AG04450 (cell line): ENCODE data around the gene MAPRE3. TPM values are rescaled to one million over a fixed set of nuclear protein-coding genes. Genes with fewer than 3 reads are reported as not detected.

ENCODE experiments used
- CTCF ChIA-PET: fragments of 300-600, 350-600 bp; formaldehyde crosslinking; extraction: SDS; loops from one replicate; lab custom pipeline; 2022; ENCODE audit warnings: antibody characterized with exemption, inconsistent platforms; lab: Charles Lee
- POLR2A ChIA-PET: fragments of 350-600 bp; formaldehyde crosslinking; extraction: SDS; loops from one replicate; lab custom pipeline; 2021; ENCODE audit warnings: antibody characterized with exemption, inconsistent platforms; lab: Yijun Ruan, JAX
- DNase-seq: peaks from one replicate; pipeline ENCODE4 v3.0.0-alpha.2; 2011; ENCODE audit warnings: low read depth, low spot score
- H3K27ac ChIP-seq: one replicate; pipeline ENCODE4 v1.5.1; 2012; ENCODE audit warnings: low read depth, low read length, control low read depth
- H3K27me3 ChIP-seq: one replicate; pipeline ENCODE4 v1.6.0; 2012; ENCODE audit warnings: low read length; ENCODE audit not compliant: control insufficient read depth, insufficient read depth
- H3K4me3 ChIP-seq: 2 replicates; pipeline ENCODE4 v1.5.1; 2011; ENCODE audit warnings: mild to moderate bottlenecking, low read depth, low read length, control low read depth
- H3K9me3 ChIP-seq: 2 replicates; pipeline ENCODE4 v1.5.1; 2012; ENCODE audit warnings: low read length; ENCODE audit not compliant: control insufficient read depth, insufficient read depth
- polyA plus RNA-seq: library from polyadenylated mRNA; depleted of rRNA; stranded (reverse); fragments of >200 nt; gene quantifications from 2 replicates; pipeline ENCODE4 v1.2.3, GENCODE V29; 2011
- TF ChIP-seq, protein P1 (sequence below): IDR thresholded peaks from 2 replicates; pipeline ENCODE4 v1.5.1; 2011; ENCODE audit warnings: low read depth, low read length, control low read depth, inconsistent platforms

The MAPRE3 gene
- polyA plus RNA-seq, 1 experiment, result 16.8 TPM

DNA sequence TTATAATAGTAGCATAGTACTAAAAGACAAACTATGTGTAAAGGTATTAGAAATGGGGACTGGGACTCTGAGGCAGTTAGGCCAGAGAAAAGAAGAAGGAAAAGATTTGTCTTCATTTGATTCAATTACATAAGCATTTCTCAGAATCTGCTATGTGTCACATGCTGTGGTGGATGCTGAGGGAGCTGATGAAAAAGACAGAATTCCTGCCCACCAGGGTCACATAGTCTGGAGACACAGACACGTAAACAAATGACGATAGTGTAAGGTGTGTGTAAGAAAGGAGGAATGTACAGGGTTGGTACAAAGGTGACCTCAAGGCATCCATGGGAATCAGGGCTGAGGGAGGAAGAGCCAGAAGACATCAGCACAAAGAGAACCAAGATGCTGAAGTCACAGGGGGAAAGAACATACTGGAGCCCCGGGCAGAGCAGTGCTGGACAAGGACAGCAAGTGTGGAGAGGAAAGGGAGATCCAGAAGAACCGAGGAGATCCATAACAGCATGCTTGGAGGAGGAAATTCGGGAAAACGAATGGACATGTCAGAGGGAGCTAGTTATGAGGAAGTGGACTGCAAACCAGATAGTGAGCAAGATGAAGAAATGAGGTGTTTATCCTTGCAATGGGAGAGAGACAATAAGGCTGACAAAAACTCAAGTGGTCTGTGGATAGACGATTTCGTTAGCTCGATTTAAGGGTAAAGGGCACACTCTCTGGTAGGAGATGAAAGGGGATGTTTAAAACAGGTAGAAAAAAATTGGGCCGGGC is 1.2 kb upstream of the MAPRE3 start:
- Histone ChIP-seq H3K4me3 (no peak overlapping the region), H3K9me3 (no peaks in the 10 kb centered on the region), H3K27ac (no peak overlapping the region), H3K27me3 (peaks cover 2% of the 10 kb centered on the region)
- no peak for DNase-seq
- ChIA-PET POLR2A (no interaction called here), CTCF (interaction anchor here (0.7 to 1.8 kb wide), 6 partner anchors 8 to 334 kb away, joined by 3 to 15 read pairs (median 6); no protein-coding TSS in a partner anchor)
- TF ChIP-seq, protein P1, sequence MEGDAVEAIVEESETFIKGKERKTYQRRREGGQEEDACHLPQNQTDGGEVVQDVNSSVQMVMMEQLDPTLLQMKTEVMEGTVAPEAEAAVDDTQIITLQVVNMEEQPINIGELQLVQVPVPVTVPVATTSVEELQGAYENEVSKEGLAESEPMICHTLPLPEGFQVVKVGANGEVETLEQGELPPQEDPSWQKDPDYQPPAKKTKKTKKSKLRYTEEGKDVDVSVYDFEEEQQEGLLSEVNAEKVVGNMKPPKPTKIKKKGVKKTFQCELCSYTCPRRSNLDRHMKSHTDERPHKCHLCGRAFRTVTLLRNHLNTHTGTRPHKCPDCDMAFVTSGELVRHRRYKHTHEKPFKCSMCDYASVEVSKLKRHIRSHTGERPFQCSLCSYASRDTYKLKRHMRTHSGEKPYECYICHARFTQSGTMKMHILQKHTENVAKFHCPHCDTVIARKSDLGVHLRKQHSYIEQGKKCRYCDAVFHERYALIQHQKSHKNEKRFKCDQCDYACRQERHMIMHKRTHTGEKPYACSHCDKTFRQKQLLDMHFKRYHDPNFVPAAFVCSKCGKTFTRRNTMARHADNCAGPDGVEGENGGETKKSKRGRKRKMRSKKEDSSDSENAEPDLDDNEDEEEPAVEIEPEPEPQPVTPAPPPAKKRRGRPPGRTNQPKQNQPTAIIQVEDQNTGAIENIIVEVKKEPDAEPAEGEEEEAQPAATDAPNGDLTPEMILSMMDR, result no peak

DNA sequence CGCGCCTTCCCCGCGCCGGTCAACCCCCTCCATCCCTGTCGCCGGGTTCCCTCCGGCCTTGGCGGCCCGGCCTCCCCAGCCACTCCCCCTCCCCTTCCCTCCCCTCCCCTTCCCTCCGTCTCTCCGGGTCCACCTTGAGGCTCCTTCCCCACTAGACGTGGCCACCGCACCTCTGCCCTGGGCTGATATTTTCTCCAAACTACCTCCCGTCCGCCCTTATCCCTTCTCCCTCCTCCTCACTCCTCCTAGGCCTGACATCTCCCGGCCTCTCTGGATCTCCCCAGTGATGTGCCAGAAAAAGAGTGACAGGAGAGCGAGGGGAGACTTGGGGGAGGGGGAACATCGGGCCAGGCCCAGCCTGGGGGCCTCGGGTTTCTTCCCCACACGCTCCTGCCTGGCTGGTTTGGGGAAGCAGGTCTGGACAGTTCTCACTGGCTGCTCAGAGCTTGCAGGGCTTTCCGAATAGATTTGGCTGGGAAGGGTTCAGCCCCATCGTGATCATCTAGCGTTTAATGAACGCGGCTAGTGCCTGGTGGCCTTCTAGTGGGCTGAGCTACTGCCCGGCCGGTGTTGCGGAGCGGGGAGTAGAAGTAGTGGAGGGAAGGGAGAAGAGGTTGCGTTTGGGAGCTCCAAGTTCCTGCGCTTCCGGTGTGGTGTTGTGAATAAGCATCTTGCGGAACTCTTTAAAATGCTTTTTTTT is 641 bp downstream of the MAPRE3 start:
- no peak for DNase-seq
- Histone ChIP-seq H3K4me3 (peak overlapping the region; percentile 86), H3K27me3 (no peaks in the 10 kb centered on the region), H3K27ac (peak overlapping the region; percentile 31), H3K9me3 (no peaks in the 10 kb centered on the region)
- ChIA-PET CTCF (interaction anchor here (0.6 to 3.0 kb wide), 3 partner anchors 9 to 104 kb away, joined by 7 to 15 read pairs (median 10); no protein-coding TSS in a partner anchor), POLR2A (no interaction called here)
- TF ChIP-seq, protein P1, result no peak

DNA sequence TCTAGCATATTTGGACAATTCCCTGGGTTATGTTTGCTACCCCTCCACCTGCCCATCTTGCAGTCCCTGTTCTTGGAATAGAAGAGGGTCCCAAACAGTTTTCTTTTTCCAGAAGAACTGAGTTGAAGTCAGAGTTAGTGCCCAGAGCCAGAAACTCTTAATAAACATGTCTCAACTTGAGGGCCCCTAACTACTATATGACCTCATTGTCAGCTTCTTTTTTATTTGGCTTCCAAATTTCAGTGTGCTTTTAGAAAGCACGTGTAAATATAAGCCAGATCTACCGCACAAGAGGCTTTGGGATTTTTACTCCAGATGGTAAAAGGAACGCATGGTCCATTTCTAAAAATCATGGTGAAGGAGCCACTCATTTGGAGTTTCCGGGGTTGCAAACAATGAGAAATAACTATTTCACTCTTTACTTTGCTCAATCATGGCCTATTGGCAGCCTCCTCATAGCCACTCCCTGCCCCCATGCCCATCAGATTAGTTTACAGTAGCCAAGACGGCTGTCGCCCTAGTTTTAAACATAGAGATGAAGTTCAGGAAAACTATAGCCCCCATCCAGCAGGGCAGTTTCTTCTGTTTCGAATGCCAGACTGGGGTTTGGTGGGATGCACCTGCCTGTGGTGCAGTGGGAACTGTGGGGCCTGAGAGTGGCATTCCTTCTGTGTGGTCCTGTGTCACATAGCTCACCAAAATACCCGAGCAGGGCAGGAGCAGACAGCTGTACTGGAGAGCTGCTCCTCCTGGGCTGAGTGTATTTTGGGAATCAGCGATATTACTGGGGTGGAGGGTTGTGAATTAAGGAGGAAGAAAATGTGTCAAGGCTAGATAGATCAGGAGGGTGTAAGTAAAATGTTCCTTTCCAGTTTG is 1.7 kb downstream of the MAPRE3 start:
- Histone ChIP-seq H3K4me3 (peak overlapping the region; percentile 86), H3K27me3 (no peaks in the 10 kb centered on the region), H3K27ac (no peak overlapping the region), H3K9me3 (no peaks in the 10 kb centered on the region)
- POLR2A ChIA-PET, result interaction anchor here (0.6 kb wide), 1 partner anchor 102 kb away, joined by 6 read pairs; no protein-coding TSS in a partner anchor
- no peak for DNase-seq
- TF ChIP-seq, protein P1, result no peak
- CTCF ChIA-PET, result interaction anchor here (0.6 to 3.0 kb wide), 3 partner anchors 11 to 105 kb away, joined by 7 to 15 read pairs (median 10); no protein-coding TSS in a partner anchor

DNA sequence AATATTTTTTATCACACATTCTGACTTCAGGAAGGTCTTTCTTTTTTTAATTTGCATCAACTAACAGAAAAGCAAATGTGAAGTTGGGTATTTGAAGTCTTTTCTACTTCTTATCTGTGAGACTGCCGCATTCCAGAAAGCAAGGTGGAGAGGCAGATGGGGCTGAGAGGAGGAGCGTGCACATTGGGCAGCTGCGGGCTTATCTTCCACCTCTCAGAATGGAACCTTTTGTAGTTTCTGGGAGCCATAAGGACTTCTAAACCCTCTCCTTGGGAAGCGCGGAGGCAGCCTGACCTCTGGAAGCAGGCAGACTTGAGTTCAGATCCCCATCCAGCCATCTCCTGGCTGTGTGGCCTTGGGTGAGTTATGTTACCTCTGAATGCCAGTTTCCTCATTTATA is 3.9 kb downstream of the MAPRE3 start:
- CTCF ChIA-PET, result interaction anchor here (1.8 to 1.9 kb wide), 2 partner anchors 12 to 42 kb away, joined by 13 to 16 read pairs; no protein-coding TSS in a partner anchor
- no peak overlapping the region for H3K27ac ChIP-seq
- no peak overlapping the region for H3K4me3 ChIP-seq
- POLR2A ChIA-PET, result no interaction called here
- no peaks in the 10 kb centered on the region for H3K9me3 ChIP-seq
- no peak for DNase-seq
- TF ChIP-seq, protein P1, result no peak
- no peaks in the 10 kb centered on the region for H3K27me3 ChIP-seq
